GM19468 (cell line): ENCODE measurements around the gene HIP1.
"Not testable (repeated sequence)": the region's sequence is repeated elsewhere in the genome, so short reads cannot be mapped to it uniquely, and the experiment has no call there.

ENCODE experiments used
- ATAC-seq: cut with Tn5 transposase; IDR thresholded peaks from one replicate; pipeline ENCODE4 v1.9.1; 2021; ENCODE audit warnings: mild to moderate bottlenecking, moderate library complexity, moderate number of reproducible peaks; ENCODE audit not compliant: unreplicated experiment; ENCODE audit errors: extremely low read depth

The HIP1 gene

DNA sequence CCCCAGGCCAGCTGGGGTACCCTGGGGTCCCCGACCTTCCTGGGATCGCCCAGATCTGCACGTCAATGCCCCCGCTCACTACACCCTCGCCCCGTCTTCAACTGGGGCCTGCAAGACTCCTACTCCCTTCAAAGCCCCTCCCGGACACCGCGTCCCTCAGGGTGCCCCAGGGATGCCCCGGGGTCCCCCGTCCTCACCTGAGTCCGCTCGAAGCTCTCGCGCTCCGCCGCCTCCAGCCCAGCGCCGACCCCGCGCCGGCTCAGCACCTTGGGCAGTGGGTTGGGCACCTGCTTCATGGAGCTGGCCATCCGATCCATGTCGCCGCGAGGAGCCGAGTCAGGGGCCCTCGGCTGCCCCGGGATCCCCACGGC lies at the start of gene HIP1:
Gene HIP1 (minus strand): TSS at position 338 of the 371 bp plus-strand sequence. CDS start 21 bp downstream, at position 317.
- no peak for ATAC-seq

DNA sequence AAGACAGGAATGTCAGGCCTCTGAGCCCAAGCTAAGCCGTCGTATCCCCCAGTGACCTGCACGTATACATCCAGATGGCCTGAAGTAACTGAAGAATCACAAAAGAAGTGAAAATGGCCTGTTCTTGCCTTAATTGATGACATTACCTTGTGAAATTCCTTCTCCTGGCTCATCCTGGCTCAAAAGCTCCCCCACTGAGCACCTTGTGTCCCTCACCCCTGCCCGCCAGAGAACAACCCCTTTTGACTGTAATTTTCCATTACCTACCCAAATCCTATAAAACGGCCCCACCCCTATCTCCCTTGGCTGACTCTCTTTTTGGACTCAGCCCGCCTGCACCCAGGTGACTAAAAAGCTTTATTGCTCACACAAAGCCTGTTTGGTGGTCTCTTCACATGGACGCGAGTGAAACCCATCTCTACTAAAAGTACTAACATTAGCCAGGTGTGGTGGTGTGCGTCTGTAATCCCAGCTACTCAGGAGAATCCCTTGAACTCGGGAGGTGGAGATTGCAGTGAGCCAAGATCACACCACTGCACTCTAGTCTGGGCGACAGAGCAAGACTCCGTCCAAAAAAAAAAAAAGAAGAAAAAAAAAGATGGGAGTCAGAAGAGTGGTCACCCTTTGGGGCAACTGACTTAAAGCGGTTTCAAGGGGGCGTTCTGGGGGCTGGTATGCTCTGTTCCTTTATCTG lies 49.6 kb upstream of the HIP1 start:
- not testable (repeated sequence) for ATAC-seq

DNA sequence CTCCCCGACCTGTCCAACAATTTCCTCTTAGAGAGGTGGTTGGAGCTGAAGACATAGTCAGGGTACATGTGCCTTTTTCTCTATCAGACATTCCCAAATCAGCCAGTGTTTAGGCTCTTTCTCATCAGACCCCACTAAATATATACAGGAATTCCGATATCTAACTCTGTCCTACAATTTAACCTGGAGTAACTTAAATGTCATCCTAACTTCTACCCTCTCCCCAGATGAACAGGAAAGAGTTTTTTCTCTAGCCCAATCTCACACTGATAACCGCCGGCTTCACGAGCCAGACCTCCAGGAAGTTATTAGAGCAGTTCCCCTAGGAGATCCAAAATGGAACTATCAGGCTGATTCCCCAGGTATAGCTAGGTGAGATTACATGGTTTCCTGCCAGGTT lies 44.3 kb upstream of the HIP1 start:
- ATAC-seq, result not testable (repeated sequence)

DNA sequence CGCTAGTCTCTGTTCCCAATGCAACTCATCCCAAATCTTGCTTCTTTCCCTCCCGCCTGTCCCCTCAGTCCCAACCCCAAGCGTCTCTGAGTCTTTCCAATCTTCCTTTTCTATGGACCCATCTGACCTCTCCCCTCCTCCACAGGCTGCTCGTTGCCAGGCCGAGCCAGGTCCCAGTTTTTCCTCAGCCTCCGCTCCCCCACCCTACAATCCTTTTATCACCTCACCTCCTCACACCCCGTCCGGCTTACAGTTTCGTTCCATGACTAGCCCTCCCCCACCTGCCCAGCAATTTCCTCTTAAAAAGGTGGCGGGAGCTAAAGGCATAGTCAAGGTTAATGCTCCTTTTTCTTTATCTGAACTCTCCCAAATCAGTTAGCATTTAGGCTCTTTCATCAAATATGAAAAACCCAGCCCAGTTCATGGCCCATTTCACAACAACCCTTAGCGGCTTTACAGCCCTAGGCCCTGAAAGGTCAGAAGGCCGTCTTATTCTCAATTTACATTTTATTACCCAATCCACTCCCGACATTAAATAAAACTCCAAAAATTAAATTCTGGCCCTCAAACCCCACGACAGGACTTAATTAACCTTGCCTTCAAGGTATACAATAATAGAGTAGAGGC lies 42.0 kb upstream of the HIP1 start:
- not testable (repeated sequence) for ATAC-seq

DNA sequence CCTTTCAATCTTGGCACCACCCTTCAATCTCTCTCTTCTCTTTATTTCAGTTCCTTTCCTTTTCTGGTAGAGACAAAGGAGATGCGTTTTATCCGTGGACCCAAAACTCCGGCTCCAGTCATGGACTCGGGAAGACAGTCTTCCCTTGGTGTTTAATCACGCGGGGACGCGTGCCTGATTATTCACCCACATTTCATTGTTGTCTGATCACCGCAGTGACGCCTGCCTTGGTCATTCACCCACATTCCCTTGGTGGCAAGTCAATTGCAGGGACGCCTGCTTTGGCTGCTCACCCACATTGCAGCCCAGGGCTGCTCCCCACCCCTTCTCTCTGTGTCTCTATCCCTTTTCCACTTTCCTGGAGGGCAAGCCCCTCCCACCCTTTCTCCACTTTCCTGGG lies 40.8 kb upstream of the HIP1 start:
- not testable (repeated sequence) for ATAC-seq

- ATAC-seq, result not testable (repeated sequence)
These were observed 40.3 kb upstream of the HIP1 start for GRCh38 chr7:75779035-75779434.

DNA sequence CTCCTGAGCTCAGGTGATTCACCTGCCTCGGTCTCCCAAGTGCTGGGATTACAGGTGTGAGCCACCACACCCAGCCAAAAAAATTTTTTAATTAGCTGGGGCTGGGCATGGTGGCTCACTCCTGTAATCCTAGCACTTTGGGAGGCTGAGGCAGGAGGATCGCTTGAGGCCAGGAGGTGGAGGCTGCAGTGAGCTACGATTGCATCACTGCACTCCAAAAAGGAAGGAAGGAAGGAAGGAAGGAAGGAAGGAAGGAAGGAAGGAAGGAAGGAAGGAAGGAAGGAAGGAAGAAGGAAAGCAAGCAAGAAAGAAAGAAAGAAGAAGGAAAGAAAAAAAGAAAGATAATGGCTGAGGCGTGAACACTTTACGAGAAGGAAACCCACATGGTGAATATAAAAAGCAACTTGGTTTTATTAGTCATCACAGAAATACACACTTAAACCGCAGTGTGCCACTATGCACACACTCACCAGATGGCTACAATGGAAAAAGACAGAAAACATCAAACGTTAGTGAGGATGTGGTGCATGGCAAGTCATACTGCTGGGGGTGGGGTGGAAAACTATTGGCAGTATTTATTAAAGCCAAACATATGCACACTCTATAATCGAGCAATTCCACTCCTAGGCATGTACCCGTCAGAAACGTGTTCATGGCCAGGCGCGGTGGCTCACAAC lies 37.7 kb upstream of the HIP1 start:
- no peak for ATAC-seq

- not testable (repeated sequence) for ATAC-seq
These were observed 35.2 kb upstream of the HIP1 start for GRCh38 chr7:75773958-75774357.

- ATAC-seq, result no peak
These were observed 33.6 kb upstream of the HIP1 start, which contains the start of gene CCL26 for GRCh38 chr7:75772081-75773077. Gene CCL26, minus strand, starts transcription at chr7:75772211. Its CDS starts 35 bp downstream, at chr7:75772176.

DNA sequence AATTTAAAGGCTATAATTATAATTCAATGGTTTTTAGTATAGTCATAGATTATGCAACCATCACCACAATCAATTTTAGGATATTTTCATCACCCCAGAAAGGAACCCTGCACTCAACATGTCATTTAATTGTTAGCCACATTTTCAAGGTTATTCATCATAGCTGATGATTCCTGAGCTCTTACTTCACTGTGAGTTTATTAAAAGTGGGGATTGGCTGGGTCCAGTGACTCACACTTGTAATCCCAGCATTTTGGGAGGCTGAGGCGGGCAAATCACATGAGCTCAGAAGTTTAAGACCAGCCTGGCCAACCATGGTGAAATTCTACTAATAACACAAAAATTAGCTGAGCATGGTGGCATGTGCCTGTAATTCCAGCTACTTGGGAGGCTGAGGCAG lies 32.5 kb upstream of the HIP1 start:
- no peak for ATAC-seq

- no peak for ATAC-seq
These were observed 23.7 kb upstream of the HIP1 start for GRCh38 chr7:75762350-75762917.

DNA sequence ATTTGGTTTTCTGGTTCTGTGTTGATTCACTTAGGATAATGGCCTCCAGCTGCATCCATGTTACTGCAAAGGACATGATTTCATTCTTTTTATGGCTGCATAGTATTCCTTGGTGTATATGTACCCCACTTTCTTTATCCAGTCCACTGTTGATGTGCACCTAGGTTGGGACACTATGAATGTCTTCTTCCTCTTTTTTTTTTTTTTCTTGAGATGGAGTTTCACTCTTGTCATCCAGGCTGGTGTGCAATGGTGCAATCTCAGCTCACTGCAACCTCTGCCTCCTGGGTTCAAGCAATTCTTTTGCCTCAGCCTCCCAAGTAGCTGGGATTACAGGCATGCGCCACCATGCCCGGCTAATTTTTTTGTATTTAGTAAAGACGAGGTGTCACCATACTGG lies 23.1 kb upstream of the HIP1 start:
- not testable (repeated sequence) for ATAC-seq

DNA sequence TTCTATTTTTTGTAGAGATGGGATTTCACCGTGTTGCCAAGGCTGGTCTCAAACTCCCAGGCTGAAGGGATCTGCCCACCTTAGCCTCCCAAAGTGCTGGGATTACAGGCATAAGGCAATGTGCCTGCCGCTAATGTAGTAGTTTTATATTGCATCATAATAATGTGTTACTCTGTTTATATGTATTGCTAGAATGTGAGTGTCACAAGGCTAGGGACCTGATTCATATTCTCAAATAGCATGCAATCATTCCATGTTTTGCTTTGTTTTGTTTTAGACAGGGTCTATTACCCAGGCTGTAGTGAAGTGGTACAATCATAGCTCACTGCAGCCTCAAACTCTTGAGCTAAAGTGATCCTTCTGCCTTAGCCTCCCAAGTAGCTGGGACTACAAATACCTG lies 19.8 kb upstream of the HIP1 start:
- no peak for ATAC-seq

DNA sequence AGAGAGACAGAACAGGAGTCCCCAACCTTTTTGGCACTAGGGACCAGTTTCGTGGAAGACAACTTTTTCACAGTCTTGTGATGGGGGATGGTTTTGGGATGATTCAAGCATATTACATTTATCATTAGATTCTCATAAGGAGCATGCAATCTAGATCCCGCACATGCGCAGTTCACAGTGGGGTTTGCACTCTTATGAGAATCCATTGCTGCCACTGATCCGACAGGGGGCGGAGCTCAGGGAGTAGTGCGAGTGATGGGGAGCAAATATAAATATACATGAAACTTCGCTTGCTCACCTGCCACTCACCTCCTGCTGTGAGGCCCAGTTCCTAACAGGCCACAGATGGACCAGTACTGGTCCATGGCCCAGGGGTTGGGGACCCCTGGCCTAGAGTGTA lies 19.1 kb upstream of the HIP1 start:
- no peak for ATAC-seq

GRCh38 chr7:75756991-75757676 lies 18.4 kb upstream of the HIP1 start:
- no peak for ATAC-seq

DNA sequence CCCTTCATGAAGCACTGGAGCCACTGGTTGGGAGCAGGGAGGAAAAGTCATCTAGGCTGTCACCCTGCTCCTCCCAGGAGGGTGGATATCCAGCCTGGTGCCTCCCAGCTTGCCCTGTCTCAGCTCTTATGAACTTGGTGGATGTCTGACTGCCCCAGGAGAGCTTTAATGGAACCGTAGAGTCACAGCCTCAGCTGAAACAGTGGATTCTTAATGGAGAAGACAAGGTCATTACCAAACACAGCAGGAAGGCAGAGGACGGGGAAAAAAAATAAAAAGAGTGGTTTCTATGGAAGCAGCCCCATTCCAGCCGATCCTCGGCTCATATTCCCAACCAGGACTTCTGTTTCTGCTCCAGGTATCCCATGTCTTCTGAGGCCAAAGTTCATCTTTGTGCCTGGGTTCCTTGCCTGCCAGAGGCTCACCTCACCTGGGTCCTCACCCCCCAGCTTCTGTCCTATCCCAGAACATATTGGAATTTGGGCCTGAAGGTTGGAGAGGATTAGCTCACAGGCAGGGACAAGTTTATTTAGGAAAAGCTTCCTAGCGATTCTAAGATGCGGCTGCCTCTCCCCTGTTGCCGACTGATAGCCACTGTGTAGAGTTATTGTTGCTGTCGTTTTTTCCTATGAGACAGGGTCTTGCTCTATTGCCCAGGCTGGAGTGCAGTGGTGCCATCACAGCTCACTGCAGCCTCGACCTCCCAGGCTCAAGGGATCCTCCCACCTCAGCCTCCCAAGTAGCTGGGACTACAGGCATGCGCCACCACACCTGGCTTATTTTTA lies 17.7 kb upstream of the HIP1 start:
- ATAC-seq, result no peak

DNA sequence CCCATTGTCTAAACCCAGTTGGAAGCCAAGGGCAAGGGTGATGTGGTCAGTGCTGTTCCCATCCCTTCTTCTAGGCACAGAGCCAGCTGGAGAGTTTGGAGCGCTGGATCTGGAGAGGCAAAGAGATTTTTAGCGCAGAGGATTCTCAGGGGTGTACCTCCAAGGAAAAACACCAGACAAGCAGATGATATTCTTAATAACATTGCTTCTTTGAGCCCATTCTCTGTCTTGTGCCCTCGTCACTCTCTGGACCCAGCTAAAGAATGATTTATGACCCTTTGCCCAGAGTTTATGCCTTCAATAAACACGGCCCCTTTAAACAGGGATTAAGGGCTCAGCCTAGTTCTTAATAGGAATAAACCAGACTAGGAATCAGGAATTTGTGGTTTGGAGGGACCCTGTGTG lies 4.7 kb upstream of the HIP1 start:
- ATAC-seq, result no peak

- no peak for ATAC-seq
These were observed 2.2 kb upstream of the HIP1 start for GRCh38 chr7:75740846-75741497.
